SJSA1 (cell line): ENCODE measurements around the gene CMTM1. TPM values are rescaled to one million over a fixed set of nuclear protein-coding genes. Genes with fewer than 3 reads are reported as not detected.
A peak's percentile ranks its signal among the peaks of the same experiment; 100 is the strongest.
"Not testable (repeated sequence)": the region's sequence is repeated elsewhere in the genome, so short reads cannot be mapped to it uniquely, and the experiment has no call there.

Experiments used
- DNase-seq, 2 experiments: peaks; one replicate each; pipeline ENCODE4 v3.0.0-alpha.2; 2015 to 2020; ENCODE audit warnings: low spot score in 2 of 2, low read depth in 1 of 2
- H3K27ac ChIP-seq: fragments of 250-450 bp; sonication (Bioruptor Pico); 2 replicates; pipeline ENCODE4 v1.5.1; 2020; ENCODE audit warnings: mild to moderate bottlenecking, moderate library complexity
- H3K27me3 ChIP-seq: fragments of 250-450 bp; sonication (Bioruptor Pico); replicated peaks from 2 replicates; pipeline ENCODE4 v1.5.1; 2020; ENCODE audit warnings: mild to moderate bottlenecking, moderate library complexity
- H3K36me3 ChIP-seq: fragments of 250-450 bp; sonication (Bioruptor Pico); 2 replicates; pipeline ENCODE4 v1.5.1; 2020; ENCODE audit warnings: mild to moderate bottlenecking
- H3K4me1 ChIP-seq: fragments of 250-450 bp; sonication (Bioruptor Pico); replicated peaks from 2 replicates; pipeline ENCODE4 v1.6.1; 2021; ENCODE audit warnings: mild to moderate bottlenecking
- H3K4me3 ChIP-seq: fragments of 250-450 bp; sonication (Bioruptor Pico); 2 replicates; pipeline ENCODE4 v1.5.1; 2020; ENCODE audit warnings: mild to moderate bottlenecking
- H3K9me3 ChIP-seq: fragments of 250-450 bp; sonication (Bioruptor Pico); replicated peaks from 2 replicates; pipeline ENCODE4 v1.5.1; 2020; ENCODE audit warnings: mild to moderate bottlenecking
- total RNA-seq: library from RNA; depleted of rRNA; stranded (reverse); fragments of >200 nt; shearing (Covaris generic); gene quantifications from 2 replicates; pipeline ENCODE4 v1.2.3, GENCODE V29; 2014

The CMTM1 gene
- total RNA-seq, 1 experiment from 2014 or later: 5.4 TPM

- no peak for DNase-seq
- no peak overlapping the region for H3K4me3 ChIP-seq
- no peaks in the 10 kb centered on the region for H3K27me3 ChIP-seq
- H3K9me3 ChIP-seq: no peaks in the 10 kb centered on the region
- H3K36me3 ChIP-seq: peaks cover 61% of the 10 kb centered on the region
- H3K4me1 ChIP-seq: peaks cover 17% of the 10 kb centered on the region
- no peak overlapping the region for H3K27ac ChIP-seq
Measured at GRCh38 chr16:66610111-66610820, 44.0 kb downstream of the CMTM1 start.

GRCh38 chr16:66611911-66612310 lies 45.7 kb downstream of the CMTM1 start:
- not testable (repeated sequence) for H3K27ac ChIP-seq, H3K4me3 ChIP-seq, H3K27me3 ChIP-seq, H3K9me3 ChIP-seq, DNase-seq, H3K4me1 ChIP-seq
- peaks cover 61% of the 10 kb centered on the region for H3K36me3 ChIP-seq

GRCh38 chr16:66612422-66612821 lies 46.2 kb downstream of the CMTM1 start:
- Histone ChIP-seq H3K4me3 (no peak overlapping the region), H3K36me3 (peaks cover 61% of the 10 kb centered on the region), H3K27ac (no peak overlapping the region), H3K4me1 (peaks cover 8% of the 10 kb centered on the region), H3K9me3 (no peaks in the 10 kb centered on the region), H3K27me3 (no peaks in the 10 kb centered on the region; the same call in 1 of the 2 replicates)
- no peak for DNase-seq

GRCh38 chr16:66614161-66614802 lies 48.0 kb downstream of the CMTM1 start:
- no peak overlapping the region for H3K27ac ChIP-seq
- H3K4me3 ChIP-seq: no peak overlapping the region
- no peaks in the 10 kb centered on the region for H3K9me3 ChIP-seq
- peaks cover 48% of the 10 kb centered on the region for H3K36me3 ChIP-seq
- DNase-seq: no peak
- no peaks in the 10 kb centered on the region; the same call in 1 of the 2 replicates for H3K27me3 ChIP-seq
- H3K4me1 ChIP-seq: peaks cover 15% of the 10 kb centered on the region

GRCh38 chr16:66616169-66616568 lies 49.9 kb downstream of the CMTM1 start:
- H3K36me3 ChIP-seq: peaks cover 32% of the 10 kb centered on the region
- H3K9me3 ChIP-seq: no peaks in the 10 kb centered on the region
- no peak for DNase-seq
- H3K4me3 ChIP-seq: no peak overlapping the region
- H3K27ac ChIP-seq: no peak overlapping the region
- peaks cover 25% of the 10 kb centered on the region for H3K4me1 ChIP-seq
- H3K27me3 ChIP-seq: no peaks in the 10 kb centered on the region; the same call in 1 of the 2 replicates

GRCh38 chr16:66616592-66616991 lies 50.4 kb downstream of the CMTM1 start:
- no peak for DNase-seq
- H3K4me1 ChIP-seq: peaks cover 25% of the 10 kb centered on the region

GRCh38 chr16:66617010-66617434 lies 50.8 kb downstream of the CMTM1 start:
- Histone ChIP-seq H3K27me3 (no peaks in the 10 kb centered on the region; the same call in 1 of the 2 replicates), H3K4me1 (peaks cover 25% of the 10 kb centered on the region), H3K4me3 (no peak overlapping the region), H3K9me3 (no peaks in the 10 kb centered on the region), H3K27ac (no peak overlapping the region), H3K36me3 (peaks cover 23% of the 10 kb centered on the region)
- DNase-seq: no peak

More at GRCh38 chr16:66616592-66616991, 50.4 kb downstream of the CMTM1 start:
- H3K27me3 ChIP-seq: no peaks in the 10 kb centered on the region; the same call in 1 of the 2 replicates
- H3K4me3 ChIP-seq: no peak overlapping the region
- peaks cover 27% of the 10 kb centered on the region for H3K36me3 ChIP-seq
- H3K27ac ChIP-seq: no peak overlapping the region
- no peaks in the 10 kb centered on the region for H3K9me3 ChIP-seq

GRCh38 chr16:66617728-66618127 lies 51.5 kb downstream of the CMTM1 start:
- H3K4me3 ChIP-seq: no peak overlapping the region
- no peak for DNase-seq
- H3K9me3 ChIP-seq: no peaks in the 10 kb centered on the region
- no peak overlapping the region for H3K27ac ChIP-seq
- peaks cover 25% of the 10 kb centered on the region for H3K4me1 ChIP-seq
- peaks cover 16% of the 10 kb centered on the region for H3K36me3 ChIP-seq
- H3K27me3 ChIP-seq: no peaks in the 10 kb centered on the region; the same call in 1 of the 2 replicates

GRCh38 chr16:66618588-66619375 lies 52.5 kb downstream of the CMTM1 start:
- H3K36me3 ChIP-seq: peaks cover 7% of the 10 kb centered on the region
- H3K27ac ChIP-seq: peak overlapping the region; percentile 65
- peaks cover 25% of the 10 kb centered on the region for H3K4me1 ChIP-seq
- H3K4me3 ChIP-seq: no peak overlapping the region
- H3K9me3 ChIP-seq: no peaks in the 10 kb centered on the region
- H3K27me3 ChIP-seq: no peaks in the 10 kb centered on the region; the same call in 1 of the 2 replicates
- peak; percentile 83 to 86 for DNase-seq

GRCh38 chr16:66619534-66620428 lies 53.5 kb downstream of the CMTM1 start:
- Histone ChIP-seq H3K27ac (peak overlapping the region; percentile 65), H3K4me1 (peaks cover 25% of the 10 kb centered on the region), H3K27me3 (no peaks in the 10 kb centered on the region; the same call in 1 of the 2 replicates), H3K4me3 (no peak overlapping the region), H3K36me3 (peaks cover 2% of the 10 kb centered on the region; the same call in 1 of the 2 replicates), H3K9me3 (no peaks in the 10 kb centered on the region)
- DNase-seq: peak in 1 of 2 experiments; percentile 34

GRCh38 chr16:66620429-66620795 lies 54.2 kb downstream of the CMTM1 start:
- no peak for DNase-seq
- Histone ChIP-seq H3K9me3 (no peaks in the 10 kb centered on the region), H3K27ac (no peak overlapping the region), H3K27me3 (no peaks in the 10 kb centered on the region; the same call in 1 of the 2 replicates), H3K4me3 (no peak overlapping the region), H3K36me3 (peaks cover 2% of the 10 kb centered on the region; the same call in 1 of the 2 replicates), H3K4me1 (peaks cover 25% of the 10 kb centered on the region)

- no peak overlapping the region for H3K4me3 ChIP-seq
- H3K36me3 ChIP-seq: peaks cover 2% of the 10 kb centered on the region; the same call in 1 of the 2 replicates
- DNase-seq: no peak
- no peak overlapping the region for H3K27ac ChIP-seq
- no peaks in the 10 kb centered on the region for H3K27me3 ChIP-seq
- no peaks in the 10 kb centered on the region for H3K9me3 ChIP-seq
- peaks cover 25% of the 10 kb centered on the region for H3K4me1 ChIP-seq
Measured at GRCh38 chr16:66621973-66622372, 55.7 kb downstream of the CMTM1 start.

GRCh38 chr16:66622863-66623262 lies 56.6 kb downstream of the CMTM1 start:
- DNase-seq: no peak
- no peak overlapping the region for H3K27ac ChIP-seq

More at GRCh38 chr16:66622863-66623262, 56.6 kb downstream of the CMTM1 start:
- peaks cover 24% of the 10 kb centered on the region for H3K4me1 ChIP-seq
- H3K36me3 ChIP-seq: peaks cover 2% of the 10 kb centered on the region; the same call in 1 of the 2 replicates
- no peaks in the 10 kb centered on the region for H3K27me3 ChIP-seq
- H3K4me3 ChIP-seq: no peak overlapping the region
- no peaks in the 10 kb centered on the region for H3K9me3 ChIP-seq
